Measurements from ENCODE around the gene ADAM10. TPM values are rescaled to one million over a fixed set of nuclear protein-coding genes. Genes with fewer than 3 reads are reported as not detected.

The ADAM10 gene
- total RNA-seq, 2 experiments from 2014 or later = 61.9 to 103 TPM

DNA sequence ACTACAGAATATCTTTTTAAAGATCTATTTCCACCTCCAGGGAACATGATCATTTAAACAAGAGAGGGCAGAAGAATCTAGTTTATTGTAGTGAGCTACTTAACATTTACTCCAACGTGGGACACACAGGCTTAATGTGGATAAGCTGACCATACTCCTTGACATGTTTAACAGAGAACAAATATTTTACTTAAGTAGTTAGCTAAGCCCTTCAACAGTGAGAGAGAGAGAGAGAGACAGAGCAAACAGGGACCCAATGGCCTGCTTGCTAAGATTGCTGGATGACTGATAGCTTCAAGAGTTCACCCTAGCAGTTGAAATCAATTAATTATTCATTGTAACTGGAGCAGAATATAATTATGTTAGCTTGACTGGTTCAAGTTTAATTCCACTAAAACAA is 158.6 kb downstream of the ADAM10 start:
- no peak for DNase-seq (ENCODE audit: low spot score)
- TF ChIP-seq, protein P1, sequence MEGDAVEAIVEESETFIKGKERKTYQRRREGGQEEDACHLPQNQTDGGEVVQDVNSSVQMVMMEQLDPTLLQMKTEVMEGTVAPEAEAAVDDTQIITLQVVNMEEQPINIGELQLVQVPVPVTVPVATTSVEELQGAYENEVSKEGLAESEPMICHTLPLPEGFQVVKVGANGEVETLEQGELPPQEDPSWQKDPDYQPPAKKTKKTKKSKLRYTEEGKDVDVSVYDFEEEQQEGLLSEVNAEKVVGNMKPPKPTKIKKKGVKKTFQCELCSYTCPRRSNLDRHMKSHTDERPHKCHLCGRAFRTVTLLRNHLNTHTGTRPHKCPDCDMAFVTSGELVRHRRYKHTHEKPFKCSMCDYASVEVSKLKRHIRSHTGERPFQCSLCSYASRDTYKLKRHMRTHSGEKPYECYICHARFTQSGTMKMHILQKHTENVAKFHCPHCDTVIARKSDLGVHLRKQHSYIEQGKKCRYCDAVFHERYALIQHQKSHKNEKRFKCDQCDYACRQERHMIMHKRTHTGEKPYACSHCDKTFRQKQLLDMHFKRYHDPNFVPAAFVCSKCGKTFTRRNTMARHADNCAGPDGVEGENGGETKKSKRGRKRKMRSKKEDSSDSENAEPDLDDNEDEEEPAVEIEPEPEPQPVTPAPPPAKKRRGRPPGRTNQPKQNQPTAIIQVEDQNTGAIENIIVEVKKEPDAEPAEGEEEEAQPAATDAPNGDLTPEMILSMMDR (conservative IDR thresholded peaks at IDR 0.05; ENCODE audit: low read length) = no peak
- TF ChIP-seq EZH2phosphoT487 (IDR thresholded peaks at IDR 0.05; ENCODE audit: borderline replicate concordance, low read depth, low read length) = no peak
- Histone ChIP-seq H3K36me3 (ENCODE audit: insufficient read depth, low read length) (peaks cover 26% of the 10 kb centered on the region), H4K20me1 (ENCODE audit: insufficient read depth, low read length) (no peaks in the 10 kb centered on the region), H3K4me3 (ENCODE audit: low read depth, low read length, poor library complexity, severe bottlenecking) (no peak overlapping the region), H3K79me2 (ENCODE audit: insufficient read depth, low read depth, low read length) (no peaks in the 10 kb centered on the region), H3K27ac (ENCODE audit: low read depth, low read length, poor library complexity, severe bottlenecking) (no peak overlapping the region), H3K9me2 (ENCODE audit: insufficient read depth, low read length) (no peaks in the 10 kb centered on the region), H3K4me2 (ENCODE audit: low read length) (no peak overlapping the region), H3K9me3 (ENCODE audit: low read length) (no peaks in the 10 kb centered on the region), H3K4me1 (ENCODE audit: insufficient read depth, low read length, poor library complexity, severe bottlenecking) (peaks cover 11% of the 10 kb centered on the region), H2AFZ (ENCODE audit: low read length) (no peak overlapping the region)
- POLR2A ChIA-PET = interaction anchor here (0.6 kb wide), 1 partner anchor 928 kb away, joined by 3 read pairs; no protein-coding TSS in a partner anchor
- intact Hi-C loops (cut with micrococcal nuclease; ENCODE audit: unreplicated experiment) = no loop called here
- BruUV-seq (replicated peaks) = no TSS peak
- CTCF ChIA-PET (ENCODE audit: unreplicated experiment) = no interaction called here

DNA sequence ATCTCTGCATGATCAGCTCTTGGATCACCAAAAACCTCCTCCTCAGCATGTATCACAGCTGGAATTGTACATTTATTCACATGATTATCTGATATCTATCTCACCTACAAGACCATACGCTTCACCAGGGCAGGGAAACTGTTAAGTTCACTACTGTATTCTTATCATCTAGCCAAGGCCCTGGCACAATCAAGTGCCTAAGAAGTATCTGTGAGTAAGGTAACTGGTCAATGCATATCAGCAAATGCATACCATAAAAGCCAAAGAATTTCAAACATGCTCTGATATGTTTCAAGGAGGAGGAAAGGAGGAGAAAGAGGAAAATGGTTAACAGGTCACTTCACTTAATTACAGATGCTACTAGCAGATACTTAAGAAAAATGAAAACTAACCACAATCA is 159.3 kb downstream of the ADAM10 start:
- H3K4me1 ChIP-seq (ENCODE audit: insufficient read depth, low read length, poor library complexity, severe bottlenecking) = peaks cover 18% of the 10 kb centered on the region
- H3K9me3 ChIP-seq (ENCODE audit: low read length) = no peaks in the 10 kb centered on the region
- no peak for DNase-seq (ENCODE audit: low spot score)
- no peak overlapping the region for H3K4me2 ChIP-seq (ENCODE audit: low read length)
- H3K4me3 ChIP-seq (ENCODE audit: low read depth, low read length, poor library complexity, severe bottlenecking) = no peak overlapping the region
- H4K20me1 ChIP-seq (ENCODE audit: insufficient read depth, low read length) = no peaks in the 10 kb centered on the region
- intact Hi-C loops (cut with micrococcal nuclease; ENCODE audit: unreplicated experiment) = no loop called here
- H3K79me2 ChIP-seq (ENCODE audit: insufficient read depth, low read depth, low read length) = no peaks in the 10 kb centered on the region
- POLR2A ChIA-PET = interaction anchor here (0.6 kb wide), 1 partner anchor 928 kb away, joined by 3 read pairs; no protein-coding TSS in a partner anchor
- no peak overlapping the region for H3K27ac ChIP-seq (ENCODE audit: low read depth, low read length, poor library complexity, severe bottlenecking)
- CTCF ChIA-PET (ENCODE audit: unreplicated experiment) = no interaction called here
- BruUV-seq (replicated peaks) = no TSS peak
- H3K36me3 ChIP-seq (ENCODE audit: insufficient read depth, low read length) = peaks cover 19% of the 10 kb centered on the region
- no peaks in the 10 kb centered on the region for H3K9me2 ChIP-seq (ENCODE audit: insufficient read depth, low read length)
- H2AFZ ChIP-seq (ENCODE audit: low read length) = no peak overlapping the region
- TF ChIP-seq, protein P1 (conservative IDR thresholded peaks at IDR 0.05; ENCODE audit: low read length) = no peak
- no peak for TF ChIP-seq EZH2phosphoT487 (IDR thresholded peaks at IDR 0.05; ENCODE audit: borderline replicate concordance, low read depth, low read length)

DNA sequence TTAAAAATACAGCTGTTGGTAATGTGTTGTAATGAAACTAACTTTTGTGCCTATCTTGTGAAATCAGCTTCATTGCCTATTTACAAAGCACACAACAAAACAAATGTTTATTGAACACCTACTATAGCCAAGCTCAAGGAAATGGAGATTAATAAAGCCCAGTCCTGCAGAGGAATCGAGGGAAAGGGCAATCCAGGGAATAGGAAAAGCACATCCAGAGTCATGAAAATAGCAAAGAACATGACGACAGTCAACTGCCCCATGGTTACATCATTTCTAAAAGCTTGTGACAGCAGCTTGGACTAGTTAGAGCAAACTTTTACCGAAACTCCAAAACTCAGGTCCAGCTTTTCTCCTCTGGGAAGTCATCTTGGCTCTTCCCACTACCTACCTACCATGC is 160.5 kb downstream of the ADAM10 start:
- ChIA-PET POLR2A (interaction anchor here (0.6 to 1.6 kb wide), 4 partner anchors 10 to 22 kb away, joined by 3 to 5 read pairs (median 4); no protein-coding TSS in a partner anchor), CTCF (ENCODE audit: unreplicated experiment) (no interaction called here)
- Histone ChIP-seq H2AFZ (ENCODE audit: low read length) (no peak overlapping the region), H3K27ac (ENCODE audit: low read depth, low read length, poor library complexity, severe bottlenecking) (no peak overlapping the region), H3K9me3 (ENCODE audit: low read length) (no peaks in the 10 kb centered on the region), H4K20me1 (ENCODE audit: insufficient read depth, low read length) (no peaks in the 10 kb centered on the region), H3K36me3 (ENCODE audit: insufficient read depth, low read length) (peaks cover 13% of the 10 kb centered on the region), H3K4me2 (ENCODE audit: low read length) (no peak overlapping the region), H3K79me2 (ENCODE audit: insufficient read depth, low read depth, low read length) (no peaks in the 10 kb centered on the region), H3K4me3 (ENCODE audit: low read depth, low read length, poor library complexity, severe bottlenecking) (no peak overlapping the region), H3K9me2 (ENCODE audit: insufficient read depth, low read length) (no peaks in the 10 kb centered on the region), H3K4me1 (ENCODE audit: insufficient read depth, low read length, poor library complexity, severe bottlenecking) (peaks cover 27% of the 10 kb centered on the region)
- BruUV-seq (replicated peaks) = no TSS peak
- intact Hi-C loops (cut with micrococcal nuclease; ENCODE audit: unreplicated experiment) = loop anchor here (5.0 kb wide), 1 partner anchor 158 kb away; the partner anchor contains the start of gene ADAM10
- TF ChIP-seq EZH2phosphoT487 (IDR thresholded peaks at IDR 0.05; ENCODE audit: borderline replicate concordance, low read depth, low read length) = no peak
- TF ChIP-seq, protein P1 (conservative IDR thresholded peaks at IDR 0.05; ENCODE audit: low read length) = no peak
- no peak for DNase-seq (ENCODE audit: low spot score)
